Measurements from ENCODE around the gene MARS1.

- TF ChIP-seq ZNF121 (tag by site-specific recombination; IDR thresholded peaks at IDR 0.05) (no peak), ZNF639 (tag by site-specific recombination; IDR thresholded peaks at IDR 0.05) (no peak), ZNF398 (tag by site-specific recombination; IDR thresholded peaks at IDR 0.05) (no peak), ZSCAN23 (tag by site-specific recombination; IDR thresholded peaks at IDR 0.05) (no peak), CTCF (tag by site-specific recombination; IDR thresholded peaks at IDR 0.05) (no peak), TSHZ1 (tag by site-specific recombination; IDR thresholded peaks at IDR 0.05; ENCODE audit: borderline replicate concordance) (no peak), PBX3 (CRISPR knock-in tag; IDR thresholded peaks at IDR 0.05) (no peak), ZNF280D (tag by site-specific recombination; IDR thresholded peaks at IDR 0.05) (no peak), ZNF211 (tag by site-specific recombination; IDR thresholded peaks at IDR 0.05; ENCODE audit: low read depth) (no peak), ZNF366 (tag by site-specific recombination; conservative IDR thresholded peaks at IDR 0.05) (no peak), KLF8 (tag by site-specific recombination; IDR thresholded peaks at IDR 0.05) (no peak), WT1 (tag by site-specific recombination; IDR thresholded peaks at IDR 0.05) (no peak), ZNF184 (tag by site-specific recombination; IDR thresholded peaks at IDR 0.05) (no peak)
Observed at GRCh38 chr12:57448669-57449068, 39.2 kb upstream of the MARS1 start.
